GM21526 (cell line): ENCODE results near the gene FRAT2.
A peak's percentile ranks its signal among the peaks of the same experiment; 100 is the strongest.
"Not testable (repeated sequence)": the region's sequence is repeated elsewhere in the genome, so short reads cannot be mapped to it uniquely, and the experiment has no call there.

ENCODE experiments used
- ATAC-seq: cut with Tn5 transposase; IDR thresholded peaks from one replicate; pipeline ENCODE4 v1.9.1; 2021; ENCODE audit warnings: moderate library complexity; ENCODE audit not compliant: unreplicated experiment, low FRiP score

The FRAT2 gene

DNA sequence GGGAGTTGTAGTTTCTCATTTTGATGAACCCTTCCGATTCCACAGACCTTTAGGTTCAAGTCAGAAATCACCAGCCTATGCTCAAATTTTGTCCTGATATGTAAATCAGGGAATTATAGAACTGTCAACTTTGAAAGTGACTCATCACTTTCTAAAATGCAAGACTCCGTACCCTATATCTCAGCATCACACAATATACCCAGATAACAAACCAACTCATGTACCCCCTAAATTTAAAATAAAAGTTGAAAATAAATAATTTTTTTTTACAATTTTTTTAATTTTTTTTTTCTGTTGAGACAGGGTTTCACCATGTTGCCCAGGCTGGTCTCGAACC is 41.7 kb downstream of the FRAT2 start:
- peak; percentile 1 for ATAC-seq

GRCh38 chr10:97292097-97292861 is 42.2 kb downstream of the FRAT2 start, which contains the start of gene ARHGAP19:
Gene ARHGAP19, minus strand, starts transcription at chr10:97292637. Its CDS starts 10 bp downstream, at chr10:97292627.
- ATAC-seq, result peak; percentile 95

GRCh38 chr10:97291357-97292096 is 43.0 kb downstream of the FRAT2 start:
- ATAC-seq, result no peak

GRCh38 chr10:97290576-97291356 is 43.8 kb downstream of the FRAT2 start:
- not testable (repeated sequence) for ATAC-seq

- ATAC-seq, result not testable (repeated sequence)
Measured at GRCh38 chr10:97290076-97290475, 44.5 kb downstream of the FRAT2 start.
